Stimulated activated CD4-positive, alpha-beta T cell treated with anti-CD3 and anti-CD28 coated beads, TNF-alpha, amount 100 ng/mL, for 1 hour (primary cell): ENCODE results near the gene SLC24A4.

ENCODE experiments used
- DNase-seq, 3 donors: peaks; one replicate each; pipeline ENCODE4 v3.0.0-alpha.2; 2020; ENCODE audit warnings: low read depth in 3 of 3, low spot score in 1 of 3

SLC24A4 gene

GRCh38 chr14:92453691-92454090 lies 130.7 kb downstream of the SLC24A4 start:
- no peak for DNase-seq

DNA sequence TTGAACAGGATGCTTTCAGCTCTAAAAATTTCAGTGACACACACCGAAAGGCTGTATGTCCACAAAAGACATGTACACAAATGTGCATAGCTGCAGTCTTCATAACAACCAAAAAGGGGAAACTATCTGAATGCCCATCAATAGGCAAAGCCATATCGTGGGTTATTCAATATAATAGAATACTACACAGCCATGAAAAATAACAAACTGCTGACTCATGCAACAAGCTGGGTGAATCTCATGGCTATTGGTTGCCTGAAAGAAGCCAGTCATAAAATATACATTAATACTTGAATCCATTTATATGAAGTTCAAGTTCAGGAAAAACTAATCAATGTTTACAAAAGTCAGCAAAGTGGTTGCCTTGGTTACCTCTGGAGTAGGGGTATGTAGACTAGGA lies 132.3 kb downstream of the SLC24A4 start:
- no peak for DNase-seq

DNA sequence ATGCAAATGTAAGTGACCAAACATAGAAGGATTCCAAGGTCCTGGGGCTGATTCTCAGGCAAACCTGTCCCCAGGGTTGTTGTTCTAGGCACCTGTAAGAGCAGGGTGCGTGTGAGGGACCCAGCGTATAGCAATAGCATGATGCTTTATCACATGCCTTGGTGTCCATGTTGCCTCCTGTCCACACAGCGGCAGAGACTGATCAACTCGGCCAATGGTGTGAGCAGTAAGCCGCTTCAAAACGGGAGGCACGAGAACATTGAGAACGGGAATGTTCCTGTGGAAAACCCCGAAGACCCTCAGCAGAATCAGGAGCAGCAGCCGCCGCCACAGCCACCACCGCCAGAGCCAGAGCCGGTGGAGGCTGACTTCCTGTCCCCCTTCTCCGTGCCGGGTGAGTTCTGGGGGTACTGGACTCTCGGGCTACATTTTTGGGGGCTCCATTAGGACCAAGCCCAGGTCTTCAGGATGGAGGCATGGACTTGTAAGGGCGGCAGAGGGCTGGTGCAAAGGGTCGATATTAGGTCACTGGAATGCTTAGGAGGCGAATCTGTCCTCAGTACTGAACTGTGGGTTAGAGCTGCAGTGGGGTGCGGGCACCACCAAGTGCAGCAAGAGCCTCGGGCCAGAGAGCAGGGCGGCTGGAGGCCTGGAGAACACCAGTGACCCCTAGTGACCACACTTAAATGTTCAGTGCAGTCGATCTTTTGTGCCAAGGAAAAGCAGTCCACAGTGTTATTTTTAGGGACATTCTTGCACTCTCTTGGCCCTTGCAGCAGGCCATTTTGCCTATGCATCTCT lies 133.4 kb downstream of the SLC24A4 start:
- DNase-seq = no peak

GRCh38 chr14:92457016-92457565 lies 134.1 kb downstream of the SLC24A4 start:
- no peak for DNase-seq

- no peak for DNase-seq
Observed at GRCh38 chr14:92458136-92459029, 135.4 kb downstream of the SLC24A4 start.

GRCh38 chr14:92459030-92459949 lies 136.3 kb downstream of the SLC24A4 start:
- DNase-seq = no peak

DNA sequence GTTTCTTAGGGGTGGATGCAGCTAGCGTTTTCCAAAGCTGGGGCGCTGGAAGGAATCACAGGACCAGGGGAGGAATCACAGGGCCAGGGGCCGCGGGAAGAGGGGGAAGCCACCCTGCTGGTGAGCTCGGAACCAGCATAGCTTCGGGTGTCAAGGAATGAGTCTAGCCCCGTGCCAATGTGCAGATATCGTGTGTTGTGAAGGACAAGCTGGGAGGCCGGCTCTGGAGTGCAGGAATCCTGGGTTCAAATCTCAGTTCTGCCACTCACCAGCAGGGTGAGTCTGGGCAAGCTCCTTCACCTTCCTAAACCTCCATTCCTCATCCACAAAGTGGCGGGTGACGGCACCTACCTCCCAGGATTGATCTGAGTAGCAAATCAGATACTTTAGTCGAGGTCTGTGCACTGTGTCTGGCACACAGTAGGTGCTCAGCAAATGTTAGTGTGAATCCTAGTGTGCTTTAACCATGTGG lies 137.0 kb downstream of the SLC24A4 start:
- DNase-seq = no peak

DNA sequence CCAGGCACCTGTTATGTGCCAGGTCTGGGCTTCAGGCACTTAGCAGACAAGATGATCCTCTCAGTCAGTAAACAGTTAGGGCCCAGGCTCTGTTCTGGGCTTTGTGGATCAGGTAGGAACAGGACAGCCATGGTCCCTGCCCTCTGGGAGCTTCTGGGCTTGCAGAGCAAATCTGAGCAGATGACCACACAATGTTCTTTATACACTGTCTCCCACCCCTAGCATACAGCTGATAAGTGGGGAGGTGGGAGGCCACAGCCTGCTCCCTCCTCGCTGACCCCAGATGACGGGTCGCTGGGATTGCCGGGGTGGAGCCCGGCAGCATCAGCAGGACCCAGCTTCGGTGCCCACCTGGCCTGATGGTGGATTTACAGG lies 137.6 kb downstream of the SLC24A4 start:
- no peak for DNase-seq

DNA sequence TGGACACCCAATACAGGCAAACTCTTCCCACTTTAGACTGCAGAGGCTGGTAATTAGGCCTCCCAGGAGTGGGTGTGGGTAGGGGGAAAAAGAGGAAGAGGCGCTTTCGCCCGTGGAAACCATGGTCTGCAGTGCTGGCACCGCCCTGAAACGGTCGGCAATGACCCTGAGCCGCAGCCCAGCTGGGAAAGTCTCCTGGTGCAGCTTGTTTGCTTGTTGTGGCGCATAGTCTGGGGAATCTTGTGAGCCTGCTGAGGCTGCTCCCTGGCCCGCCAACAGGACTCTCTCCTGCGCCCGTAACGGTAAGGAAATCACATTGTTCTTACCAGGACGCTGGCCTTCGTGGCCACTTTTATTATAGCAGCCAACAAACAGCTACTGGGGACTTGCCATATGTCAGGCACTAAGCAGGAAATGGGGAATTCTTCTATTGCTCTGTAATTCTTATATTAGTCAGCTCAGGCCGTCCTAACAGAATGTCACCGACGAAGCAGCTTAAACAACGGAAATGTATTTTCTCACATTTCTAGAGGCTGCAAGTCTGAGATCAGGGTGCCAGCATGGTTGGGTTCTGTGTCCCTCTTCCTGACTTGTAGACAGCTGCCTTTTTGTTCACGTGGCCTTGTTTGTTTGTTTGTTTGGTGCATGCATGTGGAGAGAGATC lies 138.1 kb downstream of the SLC24A4 start:
- DNase-seq = no peak

DNA sequence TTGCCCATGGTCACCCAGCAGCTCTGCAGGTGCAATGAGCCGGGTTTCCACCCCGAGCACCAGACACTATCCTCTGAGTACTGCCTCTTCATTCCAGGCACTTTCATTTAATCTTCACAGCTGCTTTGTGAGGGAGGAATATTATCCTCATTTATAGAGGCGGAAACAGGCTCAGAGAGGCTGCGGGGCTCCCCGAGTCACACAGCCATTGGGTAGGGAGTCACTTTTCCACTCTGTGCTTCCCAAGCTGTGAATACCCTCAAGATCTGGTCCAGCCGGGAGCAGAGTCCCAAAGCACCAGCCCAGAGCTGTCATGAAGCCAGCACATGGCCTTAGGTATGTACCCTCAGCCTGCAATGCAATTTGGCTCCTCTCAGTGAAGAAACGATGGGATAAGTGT lies 138.9 kb downstream of the SLC24A4 start:
- no peak for DNase-seq

GRCh38 chr14:92462568-92462967 lies 139.6 kb downstream of the SLC24A4 start:
- no peak for DNase-seq

DNA sequence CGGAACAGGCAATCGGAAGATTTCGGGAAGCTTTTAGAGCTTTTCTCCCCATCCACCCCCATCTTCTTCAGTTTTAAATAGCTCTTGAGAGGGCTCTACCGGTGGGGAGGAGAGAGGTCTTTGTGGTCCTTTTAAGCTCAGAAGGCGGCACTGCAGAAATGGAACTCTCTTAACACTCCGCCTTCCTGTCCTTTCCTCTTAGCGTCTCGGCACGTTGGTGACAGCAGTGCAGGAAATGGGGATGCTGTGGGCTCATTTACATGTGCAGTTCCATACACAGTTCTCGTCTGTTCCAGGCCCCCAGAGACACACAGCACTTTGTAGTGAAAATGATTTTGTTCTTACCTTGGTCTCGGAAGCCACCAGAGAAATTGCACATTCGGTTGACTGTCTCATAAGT lies 140.2 kb downstream of the SLC24A4 start:
- no peak for DNase-seq

GRCh38 chr14:92464156-92464555 lies 141.2 kb downstream of the SLC24A4 start:
- DNase-seq = no peak

- DNase-seq = no peak
Observed at GRCh38 chr14:92464716-92465115, 141.8 kb downstream of the SLC24A4 start.

GRCh38 chr14:92465353-92466055 lies 142.5 kb downstream of the SLC24A4 start:
- DNase-seq = no peak

- DNase-seq = no peak
Observed at GRCh38 chr14:92466059-92466458, 143.1 kb downstream of the SLC24A4 start.

GRCh38 chr14:92469515-92469914 lies 146.6 kb downstream of the SLC24A4 start:
- no peak for DNase-seq

DNA sequence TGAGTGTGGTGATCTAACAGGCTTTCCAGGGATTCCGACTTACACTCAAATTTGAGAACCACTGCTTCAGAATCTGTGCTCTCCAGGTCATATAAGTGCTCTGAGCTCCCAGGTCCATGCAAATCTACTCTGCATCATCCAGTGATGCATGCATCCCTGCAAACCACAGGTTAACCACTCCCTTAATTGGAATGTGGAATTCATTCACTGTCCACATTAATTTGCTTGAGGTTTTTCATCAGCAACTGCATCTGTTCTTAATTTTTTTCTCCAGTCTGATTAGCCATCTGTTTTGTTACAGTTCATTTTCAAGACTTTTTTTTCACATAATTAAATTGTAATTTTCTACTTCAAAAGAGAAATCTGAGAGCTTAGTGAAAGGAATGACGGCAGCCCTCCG lies 147.2 kb downstream of the SLC24A4 start:
- DNase-seq = no peak

- DNase-seq = no peak
Observed at GRCh38 chr14:92470811-92471210, 147.8 kb downstream of the SLC24A4 start.

- DNase-seq = no peak
Observed at GRCh38 chr14:92471919-92472318, 149.0 kb downstream of the SLC24A4 start.
